Body of pancreas (tissue), 4 donors: ENCODE data around the gene STX8. TPM values are rescaled to one million over a fixed set of nuclear protein-coding genes. Genes with fewer than 3 reads are reported as not detected.

ENCODE experiments used
- ATAC-seq: fragments of 150-250 bp; one replicate; pipeline ENCODE4 v1.9.1; 2016
- DNase-seq, 4 donors: peaks; one replicate each; pipeline ENCODE4 v3.0.0-alpha.2; 2019
- H3K27ac ChIP-seq, 4 donors: fragments of 200-600 bp; sonication (generic); 1 replicate in 3 of 4; 2 replicates in 1 of 4; pipeline versions ENCODE4 v1.5.1 to v1.6.1; 2016 to 2019; ENCODE audit warnings: mild to moderate bottlenecking in 1 of 4, mixed read lengths in 1 of 4, moderate library complexity in 1 of 4
- H3K27me3 ChIP-seq, 2 donors: fragments of 200-600 bp; sonication (generic); one replicate each; pipeline ENCODE4 v1.6.0; 2016; ENCODE audit warnings: mild to moderate bottlenecking in 1 of 2
- H3K36me3 ChIP-seq, 2 donors: fragments of 200-600 bp; sonication (generic); replicated peaks in 1 of 2; 2 replicates each; pipeline ENCODE4 v1.5.1; 2016; ENCODE audit warnings: low read depth in 2 of 2; ENCODE audit not compliant: insufficient read depth in 1 of 2
- H3K4me1 ChIP-seq: fragments of 200-600 bp; sonication (generic); one replicate; pipeline ENCODE4 v1.6.0; 2016
- H3K4me3 ChIP-seq, 2 donors: fragments of 200-600 bp; sonication (generic); 1 replicate in 1 of 2; 2 replicates in 1 of 2; pipeline ENCODE4 v1.5.1; 2016 to 2019
- H3K9me3 ChIP-seq, 3 donors: fragments of 200-600 bp; sonication (generic); 1 replicate in 2 of 3; 2 replicates in 1 of 3; pipeline ENCODE4 v1.5.1; 2016
- POLR2A ChIP-seq, 3 donors: fragments of 450-650 bp; IDR thresholded peaks; one replicate each; pipeline ENCODE4 v1.6.1; 2016; ENCODE audit warnings: antibody characterized with exemption in 3 of 3, mild to moderate bottlenecking in 2 of 3
- WGBS, 2 donors: methylation state at CpG; one replicate each; pipeline ENCODE4 v1.1.5; 2017; 5-methylcytosine and 5-hydroxymethylcytosine counted together
- intact Hi-C: fragments of 100-400 bp; cut with DNase I; formaldehyde crosslinking; loops from one replicate; pipeline ENCODE4 v1.15.1; 2023
- total RNA-seq, 2 donors: library from RNA; depleted of rRNA; stranded (reverse); fragments of >200 nt; gene quantifications; one replicate each; pipeline ENCODE4 v1.1.0, GENCODE V29; 2016
- TF ChIP-seq, protein P1 (sequence below), 7 experiments: fragments of 450-650 bp in 4 of 7; fragments of 200-600 bp in 3 of 7; sonication (generic) in 3 of 7; IDR thresholded peaks; one replicate each; pipeline ENCODE4 v1.5.1; 2016 to 2019; ENCODE audit warnings: antibody characterized with exemption in 7 of 7

The STX8 gene
- total RNA-seq, 2 donors from 2014 or later = 32.2 to 37.6 TPM

DNA sequence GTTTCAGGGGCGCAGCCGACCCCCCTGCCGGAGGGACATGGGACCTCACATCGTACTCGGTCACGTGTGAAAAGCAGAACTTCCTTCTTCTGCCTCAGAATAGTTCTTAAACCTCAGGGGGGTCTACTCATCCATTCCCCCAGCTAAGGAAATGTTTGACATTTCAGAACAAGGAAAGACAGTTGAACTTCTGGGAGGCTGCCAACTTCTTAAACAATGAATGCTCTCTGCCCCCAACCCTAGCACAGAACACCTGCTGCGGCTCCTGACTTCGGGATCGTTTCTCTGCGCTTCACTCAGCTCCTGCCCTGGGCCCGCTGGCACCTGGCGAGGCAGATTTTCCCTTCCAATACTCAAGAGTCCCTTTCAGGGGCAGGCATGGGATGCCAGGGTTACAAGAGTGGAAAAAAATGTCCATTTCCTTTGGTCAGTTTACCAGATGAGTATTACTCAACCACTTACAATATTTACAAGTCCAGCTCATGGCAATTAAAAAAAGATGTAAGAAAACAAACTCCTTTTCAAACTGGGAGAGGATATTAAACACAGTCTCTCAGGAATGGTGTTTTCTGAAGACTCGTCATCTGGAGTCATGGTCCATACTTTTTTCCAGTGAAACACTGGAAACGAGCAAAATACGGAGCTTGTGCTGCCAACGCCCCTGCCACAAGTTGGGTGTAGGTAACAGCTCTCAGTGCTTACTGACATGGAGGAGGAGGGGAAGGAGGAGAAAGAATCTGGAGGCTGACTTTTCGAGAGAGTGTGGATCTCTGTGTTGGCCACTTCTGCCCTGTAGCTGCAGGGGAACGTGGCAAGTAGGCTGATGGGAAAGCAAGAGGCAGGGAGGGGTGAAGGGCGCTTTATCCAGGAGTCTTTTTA, 318.6 kb downstream of the STX8 start:
- TF ChIP-seq, protein P1, sequence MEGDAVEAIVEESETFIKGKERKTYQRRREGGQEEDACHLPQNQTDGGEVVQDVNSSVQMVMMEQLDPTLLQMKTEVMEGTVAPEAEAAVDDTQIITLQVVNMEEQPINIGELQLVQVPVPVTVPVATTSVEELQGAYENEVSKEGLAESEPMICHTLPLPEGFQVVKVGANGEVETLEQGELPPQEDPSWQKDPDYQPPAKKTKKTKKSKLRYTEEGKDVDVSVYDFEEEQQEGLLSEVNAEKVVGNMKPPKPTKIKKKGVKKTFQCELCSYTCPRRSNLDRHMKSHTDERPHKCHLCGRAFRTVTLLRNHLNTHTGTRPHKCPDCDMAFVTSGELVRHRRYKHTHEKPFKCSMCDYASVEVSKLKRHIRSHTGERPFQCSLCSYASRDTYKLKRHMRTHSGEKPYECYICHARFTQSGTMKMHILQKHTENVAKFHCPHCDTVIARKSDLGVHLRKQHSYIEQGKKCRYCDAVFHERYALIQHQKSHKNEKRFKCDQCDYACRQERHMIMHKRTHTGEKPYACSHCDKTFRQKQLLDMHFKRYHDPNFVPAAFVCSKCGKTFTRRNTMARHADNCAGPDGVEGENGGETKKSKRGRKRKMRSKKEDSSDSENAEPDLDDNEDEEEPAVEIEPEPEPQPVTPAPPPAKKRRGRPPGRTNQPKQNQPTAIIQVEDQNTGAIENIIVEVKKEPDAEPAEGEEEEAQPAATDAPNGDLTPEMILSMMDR (IDR thresholded peaks at IDR 0.05) = no peak
- TF ChIP-seq POLR2A (IDR thresholded peaks at IDR 0.05) = no peak
- 66 to 74% methylated on average over 19 of the region's 19 CpGs for WGBS, 2 donors
- intact Hi-C loops = no loop called here
- no peak overlapping the region for H3K4me3 ChIP-seq
- H3K36me3 ChIP-seq = no peaks in the 10 kb centered on the region
- no peaks in the 10 kb centered on the region for H3K9me3 ChIP-seq
- no peak for ATAC-seq
- DNase-seq = no peak
- no peaks in the 10 kb centered on the region for H3K27me3 ChIP-seq
- H3K4me1 ChIP-seq = no peaks in the 10 kb centered on the region
- no peak overlapping the region for H3K27ac ChIP-seq

DNA sequence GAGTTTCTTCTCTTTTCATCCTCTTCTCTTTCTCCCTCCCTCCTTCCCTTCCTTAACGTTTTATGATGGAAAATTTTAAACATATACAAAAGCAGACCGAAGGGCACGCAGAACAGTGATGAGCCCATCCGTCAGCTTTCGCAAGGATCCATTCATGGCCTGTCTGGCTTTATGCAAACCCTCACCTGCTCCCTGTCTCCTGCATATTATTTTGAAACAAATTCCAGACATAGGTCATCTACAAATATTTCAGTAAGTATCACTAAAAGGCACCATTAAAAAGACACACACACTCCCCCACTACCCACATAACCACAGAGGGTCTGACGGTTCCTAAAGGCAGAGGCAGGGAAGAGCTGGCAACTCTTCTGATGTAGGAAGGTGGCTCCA, 319.3 kb downstream of the STX8 start:
- Histone ChIP-seq H3K27ac (no peak overlapping the region), H3K9me3 (no peaks in the 10 kb centered on the region), H3K36me3 (no peaks in the 10 kb centered on the region), H3K4me1 (no peaks in the 10 kb centered on the region), H3K27me3 (no peaks in the 10 kb centered on the region), H3K4me3 (no peak overlapping the region)
- DNase-seq (no peak), ATAC-seq (no peak)
- TF ChIP-seq POLR2A (IDR thresholded peaks at IDR 0.05) = no peak
- TF ChIP-seq, protein P1 (IDR thresholded peaks at IDR 0.05) = no peak
- 92 to 93% methylated on average over 6 of the region's 6 CpGs for WGBS, 2 donors
- intact Hi-C loops = no loop called here

DNA sequence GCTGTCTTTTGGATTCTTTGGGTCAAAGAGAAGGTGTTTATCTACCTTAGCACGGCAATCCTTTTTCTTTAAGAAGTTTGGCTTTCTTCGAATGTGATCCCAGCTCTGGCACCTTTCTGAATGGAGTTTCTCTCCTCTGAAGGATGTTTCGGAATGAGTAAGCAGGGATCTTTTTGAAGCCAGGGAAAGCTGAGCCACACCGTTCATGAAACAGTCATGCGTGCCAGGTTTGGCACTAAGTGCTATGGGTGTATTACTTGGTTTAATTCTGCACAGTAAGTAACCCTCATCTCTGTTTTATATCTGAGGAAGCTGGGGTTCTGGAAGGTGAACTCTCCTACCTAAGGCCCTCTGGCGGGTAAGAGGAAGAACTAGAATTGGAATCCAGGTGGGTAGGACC, 319.8 kb downstream of the STX8 start:
- no peak for ATAC-seq
- TF ChIP-seq, protein P1 (IDR thresholded peaks at IDR 0.05) = no peak
- no peak for TF ChIP-seq POLR2A (IDR thresholded peaks at IDR 0.05)
- DNase-seq = no peak
- Histone ChIP-seq H3K36me3 (no peaks in the 10 kb centered on the region), H3K4me3 (no peak overlapping the region), H3K4me1 (no peaks in the 10 kb centered on the region), H3K9me3 (no peaks in the 10 kb centered on the region), H3K27ac (no peak overlapping the region), H3K27me3 (no peaks in the 10 kb centered on the region)
- intact Hi-C loops = no loop called here
- 73 to 79% methylated on average over 6 of the region's 6 CpGs for WGBS, 2 donors

DNA sequence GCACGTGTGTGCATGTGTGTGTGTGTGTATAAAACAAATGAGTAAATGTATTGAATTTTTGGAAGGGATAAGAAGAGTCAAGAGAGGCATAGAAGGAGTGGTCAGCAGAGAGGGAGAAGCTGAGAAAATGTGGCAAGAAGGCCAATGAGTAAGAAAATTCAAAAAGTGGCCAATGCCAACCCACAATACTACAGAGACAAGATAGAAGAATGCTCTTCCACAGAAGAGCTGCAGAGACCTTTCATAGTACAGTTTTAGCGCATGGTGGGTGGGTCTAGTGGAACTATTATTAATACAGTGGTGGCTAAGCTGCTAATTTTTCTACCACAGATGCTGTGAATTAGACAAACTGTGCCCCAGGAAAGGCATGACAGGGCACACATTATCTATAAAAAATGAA, 320.8 kb downstream of the STX8 start:
- no peak overlapping the region for H3K4me3 ChIP-seq
- 41 to 89% methylated on average over 2 of the region's 2 CpGs for WGBS, 2 donors
- no peaks in the 10 kb centered on the region for H3K4me1 ChIP-seq
- H3K9me3 ChIP-seq = no peaks in the 10 kb centered on the region
- no peaks in the 10 kb centered on the region for H3K36me3 ChIP-seq
- H3K27ac ChIP-seq = no peak overlapping the region
- intact Hi-C loops = no loop called here
- TF ChIP-seq, protein P1 (IDR thresholded peaks at IDR 0.05) = no peak
- TF ChIP-seq POLR2A (IDR thresholded peaks at IDR 0.05) = no peak
- ATAC-seq (no peak), DNase-seq (no peak)
- H3K27me3 ChIP-seq = no peaks in the 10 kb centered on the region

DNA sequence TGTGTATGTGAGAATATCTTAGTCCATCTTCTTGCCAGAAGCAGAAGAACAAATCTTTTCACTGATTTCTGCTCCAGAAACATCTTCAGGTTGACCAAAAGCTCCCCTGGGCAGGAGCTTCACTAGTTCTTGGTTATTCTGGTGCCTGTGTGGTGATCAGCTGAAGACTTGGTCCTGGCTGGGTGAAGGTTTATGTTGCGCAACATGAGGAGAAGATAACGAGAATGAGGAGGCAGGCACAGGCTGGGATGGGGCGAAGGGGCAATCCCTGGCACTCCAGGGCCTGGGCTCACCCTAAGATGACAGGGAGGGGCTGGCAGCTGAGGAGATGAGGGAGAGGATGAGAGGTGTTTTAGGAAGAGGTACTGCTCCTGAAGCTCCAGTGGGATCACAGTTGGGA, 322.3 kb downstream of the STX8 start:
- DNase-seq = no peak
- intact Hi-C loops = no loop called here
- TF ChIP-seq POLR2A (IDR thresholded peaks at IDR 0.05) = no peak
- TF ChIP-seq, protein P1 (IDR thresholded peaks at IDR 0.05) = no peak

More for the DNA sequence above, 322.3 kb downstream of the STX8 start:
- Histone ChIP-seq H3K27ac (no peak overlapping the region), H3K36me3 (no peaks in the 10 kb centered on the region), H3K27me3 (no peaks in the 10 kb centered on the region), H3K4me1 (no peaks in the 10 kb centered on the region), H3K9me3 (no peaks in the 10 kb centered on the region), H3K4me3 (no peak overlapping the region)
- WGBS, 2 donors = 80 to 91% methylated on average over 3 of the region's 3 CpGs
- no peak for ATAC-seq
